A673 (cell line): ENCODE results near the gene ENAM. TPM values are rescaled to one million over a fixed set of nuclear protein-coding genes. Genes with fewer than 3 reads are reported as not detected.
"Not testable (repeated sequence)": the region's sequence is repeated elsewhere in the genome, so short reads cannot be mapped to it uniquely, and the experiment has no call there.

Experiments
- BruUV-seq: library from RNA; stranded (reverse); fragments of 400-500 nt; replicated peaks from 2 replicates; lab custom pipeline; 2021; lab: Mats Ljungman, UMichigan
- CTCF ChIA-PET: fragments of 300-600 bp; sonication (Branson Sonifier 250); formaldehyde crosslinking; loops from one replicate; lab custom pipeline; 2022; ENCODE audit warnings: antibody characterized with exemption; lab: Charles Lee
- POLR2A ChIA-PET: fragments of 300-600 bp; sonication (Branson Sonifier 250); formaldehyde crosslinking; loops from one replicate; lab custom pipeline; 2022; ENCODE audit warnings: antibody characterized with exemption; ENCODE audit not compliant: low non-redundant PET; lab: Charles Lee
- DNase-seq: peaks from one replicate; pipeline ENCODE4 v3.0.0-alpha.2; 2015; ENCODE audit warnings: low spot score
- H3K27ac ChIP-seq: fragments of 200-600 bp; sonication (generic); 2 replicates; pipeline ENCODE4 v1.5.1; 2016; ENCODE audit warnings: mixed run types, low read depth, mild to moderate bottlenecking, mixed read lengths, antibody characterized with exemption, low read length; ENCODE audit not compliant: poor library complexity, severe bottlenecking
- H3K27me3 ChIP-seq: fragments of 200-600 bp; sonication (generic); replicated peaks from 2 replicates; pipeline ENCODE4 v1.6.1; 2017; ENCODE audit warnings: mixed run types, low read depth, mild to moderate bottlenecking, mixed read lengths, antibody characterized with exemption, low read length; ENCODE audit not compliant: insufficient read depth, poor library complexity
- H3K36me3 ChIP-seq: fragments of 200-600 bp; sonication (generic); 2 replicates; pipeline ENCODE4 v1.6.1; 2016; ENCODE audit warnings: mixed run types, mild to moderate bottlenecking, mixed read lengths, antibody characterized with exemption, low read length; ENCODE audit not compliant: insufficient read depth, poor library complexity, severe bottlenecking
- H3K4me1 ChIP-seq: fragments of 200-600 bp; sonication (generic); 2 replicates; pipeline ENCODE4 v1.6.1; 2017; ENCODE audit warnings: mixed run types, mild to moderate bottlenecking, mixed read lengths, antibody characterized with exemption, low read length; ENCODE audit not compliant: insufficient read depth, poor library complexity, severe bottlenecking
- H3K4me3 ChIP-seq: fragments of 200-600 bp; sonication (generic); 2 replicates; pipeline ENCODE4 v1.5.1; 2016; ENCODE audit warnings: low read depth, mixed run types, mild to moderate bottlenecking, mixed read lengths, low read length; ENCODE audit not compliant: poor library complexity, severe bottlenecking
- H3K9me3 ChIP-seq: fragments of 200-600 bp; sonication (generic); 2 replicates; pipeline ENCODE4 v1.6.1; 2016; ENCODE audit warnings: mixed run types, low read depth, mild to moderate bottlenecking, mixed read lengths, antibody characterized with exemption, low read length; ENCODE audit not compliant: poor library complexity, severe bottlenecking
- EZH2 ChIP-seq: fragments of 200-600 bp; sonication (generic); IDR thresholded peaks from 2 replicates; pipeline ENCODE4 v1.6.1; 2017; ENCODE audit warnings: borderline replicate concordance, low read depth, mild to moderate bottlenecking, mixed read lengths, antibody characterized with exemption, low read length; ENCODE audit not compliant: poor library complexity, severe bottlenecking
- intact Hi-C: fragments of 100-400 bp; cut with micrococcal nuclease; formaldehyde crosslinking; loops from one replicate; pipeline ENCODE4 v1.10.0; 2022; ENCODE audit not compliant: unreplicated experiment
- total RNA-seq: library from RNA; stranded (reverse); gene quantifications from 2 replicates; pipeline ENCODE4 v1.2.3, GENCODE V29; 2021
- TF ChIP-seq, protein P1 (sequence below): fragments of 300-800, 200-600 bp; sonication (generic); conservative IDR thresholded peaks from 2 replicates; pipeline ENCODE4 v1.5.1; 2017; ENCODE audit warnings: low read depth, mild to moderate bottlenecking, antibody characterized with exemption, low read length, moderate library complexity, mixed read lengths

ENAM gene
- total RNA-seq, 1 experiment from 2014 or later, result not detected

GRCh38 chr4:70632028-70632427 is 3.5 kb downstream of the ENAM start:
- no peak for TF ChIP-seq EZH2
- TF ChIP-seq, protein P1, sequence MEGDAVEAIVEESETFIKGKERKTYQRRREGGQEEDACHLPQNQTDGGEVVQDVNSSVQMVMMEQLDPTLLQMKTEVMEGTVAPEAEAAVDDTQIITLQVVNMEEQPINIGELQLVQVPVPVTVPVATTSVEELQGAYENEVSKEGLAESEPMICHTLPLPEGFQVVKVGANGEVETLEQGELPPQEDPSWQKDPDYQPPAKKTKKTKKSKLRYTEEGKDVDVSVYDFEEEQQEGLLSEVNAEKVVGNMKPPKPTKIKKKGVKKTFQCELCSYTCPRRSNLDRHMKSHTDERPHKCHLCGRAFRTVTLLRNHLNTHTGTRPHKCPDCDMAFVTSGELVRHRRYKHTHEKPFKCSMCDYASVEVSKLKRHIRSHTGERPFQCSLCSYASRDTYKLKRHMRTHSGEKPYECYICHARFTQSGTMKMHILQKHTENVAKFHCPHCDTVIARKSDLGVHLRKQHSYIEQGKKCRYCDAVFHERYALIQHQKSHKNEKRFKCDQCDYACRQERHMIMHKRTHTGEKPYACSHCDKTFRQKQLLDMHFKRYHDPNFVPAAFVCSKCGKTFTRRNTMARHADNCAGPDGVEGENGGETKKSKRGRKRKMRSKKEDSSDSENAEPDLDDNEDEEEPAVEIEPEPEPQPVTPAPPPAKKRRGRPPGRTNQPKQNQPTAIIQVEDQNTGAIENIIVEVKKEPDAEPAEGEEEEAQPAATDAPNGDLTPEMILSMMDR, result no peak
- intact Hi-C loops, result no loop called here
- no peak overlapping the region for H3K4me3 ChIP-seq
- H3K36me3 ChIP-seq, result no peaks in the 10 kb centered on the region
- ChIA-PET POLR2A (no interaction called here), CTCF (no interaction called here)
- H3K27me3 ChIP-seq, result no peaks in the 10 kb centered on the region
- H3K4me1 ChIP-seq, result no peaks in the 10 kb centered on the region
- H3K9me3 ChIP-seq, result no peaks in the 10 kb centered on the region
- H3K27ac ChIP-seq, result no peak overlapping the region
- no peak for DNase-seq
- no TSS peak for BruUV-seq

- no peak overlapping the region for H3K27ac ChIP-seq
- DNase-seq, result no peak
- no peak overlapping the region for H3K4me3 ChIP-seq
- ChIA-PET CTCF (no interaction called here), POLR2A (no interaction called here)
- H3K4me1 ChIP-seq, result no peaks in the 10 kb centered on the region
- no peaks in the 10 kb centered on the region for H3K9me3 ChIP-seq
- TF ChIP-seq, protein P1, result no peak
- no peak for TF ChIP-seq EZH2
- no peaks in the 10 kb centered on the region for H3K27me3 ChIP-seq
- intact Hi-C loops, result no loop called here
- no peaks in the 10 kb centered on the region for H3K36me3 ChIP-seq
- BruUV-seq, result no TSS peak
These were observed 5.9 kb downstream of the ENAM start for GRCh38 chr4:70634482-70634881.

DNA sequence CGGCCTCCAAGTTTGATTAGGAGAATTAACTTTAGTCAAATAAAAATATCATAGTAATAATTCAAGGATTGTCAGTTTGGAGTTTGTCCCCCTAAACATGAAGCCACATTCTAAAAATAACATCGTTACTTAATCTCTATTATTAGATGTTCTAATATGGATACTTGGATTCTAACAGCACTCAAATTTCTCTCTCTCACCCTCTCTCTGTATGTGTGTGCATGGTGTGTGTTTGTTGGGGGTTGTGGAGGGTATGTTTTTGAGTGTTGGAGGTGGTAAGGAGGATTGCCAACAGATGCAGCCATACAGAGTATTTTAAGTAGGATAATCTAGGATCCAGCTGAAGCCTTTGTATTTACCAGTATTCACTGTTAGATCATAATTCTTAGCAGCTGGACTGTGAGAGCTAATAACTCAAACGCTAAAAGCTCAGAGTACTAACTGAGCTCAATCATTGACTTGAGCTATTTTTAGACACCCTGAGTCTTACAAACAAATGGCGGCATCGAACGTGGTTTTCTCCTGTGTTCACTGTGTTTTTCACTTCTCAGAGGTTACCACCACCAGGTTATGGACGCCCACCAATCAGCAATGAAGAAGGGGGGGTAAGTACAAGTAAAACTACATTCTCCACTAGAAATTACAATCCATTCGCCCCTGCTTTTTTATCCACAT is 8.8 kb downstream of the ENAM start:
- no TSS peak for BruUV-seq
- H3K4me3 ChIP-seq, result no peak overlapping the region
- H3K27me3 ChIP-seq, result no peaks in the 10 kb centered on the region
- no peaks in the 10 kb centered on the region for H3K36me3 ChIP-seq
- H3K27ac ChIP-seq, result no peak overlapping the region
- no peak for TF ChIP-seq EZH2
- H3K9me3 ChIP-seq, result no peaks in the 10 kb centered on the region
- POLR2A ChIA-PET, result no interaction called here
- intact Hi-C loops, result no loop called here
- no peak for DNase-seq
- peaks cover 10% of the 10 kb centered on the region for H3K4me1 ChIP-seq
- CTCF ChIA-PET, result no interaction called here

DNA sequence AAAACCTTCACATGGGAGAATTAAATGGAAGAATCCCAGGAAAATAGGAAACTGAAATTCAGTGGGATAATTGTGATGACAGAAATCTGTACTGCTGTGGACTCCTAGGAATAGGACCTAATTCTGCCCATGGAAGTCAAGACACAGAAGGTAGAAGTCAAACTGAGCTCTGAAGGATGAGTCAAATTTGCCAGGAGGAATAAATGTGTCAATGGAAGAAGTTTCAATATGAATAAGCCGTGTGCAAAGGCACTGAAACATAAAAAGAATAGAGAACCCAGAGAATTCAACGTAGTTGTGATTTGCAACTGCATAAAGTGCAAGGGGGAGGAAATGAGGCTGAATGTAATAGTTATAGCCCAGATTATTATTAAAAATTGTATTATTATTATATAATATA is 11.6 kb downstream of the ENAM start:
- CTCF ChIA-PET, result no interaction called here
- Histone ChIP-seq H3K27me3 (no peaks in the 10 kb centered on the region), H3K4me3 (no peak overlapping the region), H3K9me3 (no peaks in the 10 kb centered on the region), H3K27ac (no peak overlapping the region), H3K36me3 (no peaks in the 10 kb centered on the region), H3K4me1 (peaks cover 11% of the 10 kb centered on the region)
- intact Hi-C loops, result no loop called here
- no TSS peak for BruUV-seq
- POLR2A ChIA-PET, result no interaction called here
- no peak for DNase-seq
- no peak for TF ChIP-seq EZH2
- TF ChIP-seq, protein P1, result no peak

DNA sequence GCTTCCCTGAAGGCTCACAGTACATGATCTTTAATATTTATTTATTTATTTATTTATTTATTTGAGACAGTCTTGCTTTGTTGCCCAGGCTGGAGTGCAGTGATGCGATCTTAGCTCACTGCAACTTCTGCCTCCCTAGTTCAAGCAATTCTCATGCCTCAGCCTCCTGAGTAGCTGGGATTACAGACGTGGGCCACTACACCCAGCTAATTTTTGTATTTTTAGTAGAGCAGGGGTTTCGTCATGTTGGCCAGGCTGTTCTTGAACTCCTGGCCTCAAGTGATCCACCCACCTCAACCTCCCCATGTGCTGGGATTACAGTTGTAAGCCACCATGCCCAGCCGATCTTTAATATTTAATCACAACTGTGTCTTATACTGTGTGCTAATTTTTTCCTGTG is 22.2 kb downstream of the ENAM start:
- H3K4me3 ChIP-seq, BruUV-seq, CTCF ChIA-PET, H3K36me3 ChIP-seq, H3K9me3 ChIP-seq, DNase-seq, H3K27me3 ChIP-seq, H3K4me1 ChIP-seq, POLR2A ChIA-PET, H3K27ac ChIP-seq: not testable (repeated sequence)
- intact Hi-C loops, result loop anchor here (5.0 kb wide), 1 partner anchor 1062 kb away; no protein-coding TSS in a partner anchor
